Activated naive CD4-positive, alpha-beta T cell treated with anti-CD3 and anti-CD28 coated beads for 36 hours (primary cell): ENCODE results near the gene MAD1L1. TPM values are rescaled to one million over a fixed set of nuclear protein-coding genes. Genes with fewer than 3 reads are reported as not detected.

Experiments
- CTCF ChIA-PET: fragments of 350-600 bp; sonication (Branson Sonifier 250); formaldehyde crosslinking; loops from one replicate; lab custom pipeline; 2021; ENCODE audit warnings: antibody characterized with exemption; lab: Charles Lee
- DNase-seq: peaks from one replicate; pipeline ENCODE4 v3.0.0-alpha.2; 2020
- H3K27ac Mint-ChIP-seq: one replicate; pipeline ENCODE4 v1.8.0; 2021; ENCODE audit warnings: mild to moderate bottlenecking, mixed read lengths
- H3K27me3 Mint-ChIP-seq: one replicate; pipeline ENCODE4 v1.8.0; 2021; ENCODE audit warnings: low read depth, mixed read lengths
- H3K36me3 Mint-ChIP-seq: one replicate; pipeline ENCODE4 v1.8.0; 2021; ENCODE audit warnings: low read depth, mixed read lengths
- H3K4me1 Mint-ChIP-seq: one replicate; pipeline ENCODE4 v1.8.0; 2021; ENCODE audit warnings: low read depth, mixed read lengths
- H3K4me3 Mint-ChIP-seq: one replicate; pipeline ENCODE4 v1.8.0; 2021; ENCODE audit warnings: mild to moderate bottlenecking, moderate library complexity, mixed read lengths
- H3K9me3 Mint-ChIP-seq: one replicate; pipeline ENCODE4 v1.8.0; 2021; ENCODE audit warnings: mixed read lengths
- intact Hi-C: fragments of 100-400 bp; cut with micrococcal nuclease; formaldehyde crosslinking; loops from one replicate; pipeline ENCODE4 v1.15.1; 2023
- total RNA-seq, 2 experiments: library from RNA; stranded (reverse); gene quantifications; one replicate each; pipeline ENCODE4 v1.2.3, GENCODE V29; 2021

The MAD1L1 gene
- total RNA-seq, 2 experiments from 2014 or later = 37.5 to 40.2 TPM

GRCh38 chr7:2078899-2079298 is 153.8 kb downstream of the MAD1L1 start:
- no peak for DNase-seq
- no peaks in the 10 kb centered on the region for H3K9me3 Mint-ChIP-seq
- H3K27ac Mint-ChIP-seq = no peak overlapping the region
- H3K4me3 Mint-ChIP-seq = no peak overlapping the region
- H3K4me1 Mint-ChIP-seq = peaks cover 6% of the 10 kb centered on the region
- CTCF ChIA-PET = no interaction called here
- H3K27me3 Mint-ChIP-seq = no peaks in the 10 kb centered on the region
- H3K36me3 Mint-ChIP-seq = no peaks in the 10 kb centered on the region
- intact Hi-C loops = no loop called here

GRCh38 chr7:2076649-2077064 is 156.1 kb downstream of the MAD1L1 start:
- Mint-ChIP-seq H3K4me3 (no peak overlapping the region), H3K9me3 (no peaks in the 10 kb centered on the region), H3K27ac (no peak overlapping the region), H3K36me3 (no peaks in the 10 kb centered on the region), H3K27me3 (no peaks in the 10 kb centered on the region), H3K4me1 (peaks cover 11% of the 10 kb centered on the region)
- CTCF ChIA-PET = no interaction called here
- intact Hi-C loops = no loop called here
- no peak for DNase-seq

GRCh38 chr7:2075811-2076210 is 156.9 kb downstream of the MAD1L1 start:
- no peaks in the 10 kb centered on the region for H3K36me3 Mint-ChIP-seq
- CTCF ChIA-PET = no interaction called here
- DNase-seq = no peak
- no peaks in the 10 kb centered on the region for H3K27me3 Mint-ChIP-seq
- H3K4me1 Mint-ChIP-seq = peaks cover 11% of the 10 kb centered on the region
- H3K4me3 Mint-ChIP-seq = no peak overlapping the region
- intact Hi-C loops = no loop called here
- H3K9me3 Mint-ChIP-seq = no peaks in the 10 kb centered on the region
- no peak overlapping the region for H3K27ac Mint-ChIP-seq

GRCh38 chr7:2074691-2075090 is 158.1 kb downstream of the MAD1L1 start:
- no peak overlapping the region for H3K4me3 Mint-ChIP-seq
- H3K27me3 Mint-ChIP-seq = no peaks in the 10 kb centered on the region
- no peaks in the 10 kb centered on the region for H3K9me3 Mint-ChIP-seq
- CTCF ChIA-PET = no interaction called here
- peaks cover 10% of the 10 kb centered on the region for H3K4me1 Mint-ChIP-seq
- H3K27ac Mint-ChIP-seq = no peak overlapping the region
- no peak for DNase-seq
- intact Hi-C loops = no loop called here
- no peaks in the 10 kb centered on the region for H3K36me3 Mint-ChIP-seq

GRCh38 chr7:2072798-2073197 is 159.9 kb downstream of the MAD1L1 start:
- H3K36me3 Mint-ChIP-seq = no peaks in the 10 kb centered on the region
- CTCF ChIA-PET = no interaction called here
- H3K9me3 Mint-ChIP-seq = no peaks in the 10 kb centered on the region

GRCh38 chr7:2072042-2072441 is 160.7 kb downstream of the MAD1L1 start:
- DNase-seq = peak; percentile 18
- Mint-ChIP-seq H3K36me3 (no peaks in the 10 kb centered on the region), H3K4me1 (peaks cover 8% of the 10 kb centered on the region), H3K27ac (no peak overlapping the region), H3K4me3 (no peak overlapping the region), H3K9me3 (no peaks in the 10 kb centered on the region), H3K27me3 (no peaks in the 10 kb centered on the region)
- CTCF ChIA-PET = no interaction called here
- intact Hi-C loops = no loop called here

More at GRCh38 chr7:2072798-2073197, 159.9 kb downstream of the MAD1L1 start:
- Mint-ChIP-seq H3K27me3 (no peaks in the 10 kb centered on the region), H3K4me1 (peaks cover 7% of the 10 kb centered on the region), H3K27ac (no peak overlapping the region), H3K4me3 (no peak overlapping the region)
- no peak for DNase-seq
- intact Hi-C loops = no loop called here

GRCh38 chr7:2071133-2071832 is 161.5 kb downstream of the MAD1L1 start:
- intact Hi-C loops = no loop called here
- CTCF ChIA-PET = no interaction called here
- no peak for DNase-seq
- Mint-ChIP-seq H3K4me1 (peaks cover 12% of the 10 kb centered on the region), H3K4me3 (no peak overlapping the region), H3K9me3 (no peaks in the 10 kb centered on the region), H3K36me3 (no peaks in the 10 kb centered on the region), H3K27ac (no peak overlapping the region), H3K27me3 (no peaks in the 10 kb centered on the region)

GRCh38 chr7:2070151-2070763 is 162.5 kb downstream of the MAD1L1 start:
- Mint-ChIP-seq H3K4me1 (peaks cover 18% of the 10 kb centered on the region), H3K27me3 (no peaks in the 10 kb centered on the region), H3K4me3 (no peak overlapping the region), H3K36me3 (no peaks in the 10 kb centered on the region), H3K27ac (no peak overlapping the region), H3K9me3 (no peaks in the 10 kb centered on the region)
- intact Hi-C loops = no loop called here
- no peak for DNase-seq
- CTCF ChIA-PET = no interaction called here

- DNase-seq = no peak
- no peak overlapping the region for H3K4me3 Mint-ChIP-seq
- no peaks in the 10 kb centered on the region for H3K9me3 Mint-ChIP-seq
- H3K36me3 Mint-ChIP-seq = no peaks in the 10 kb centered on the region
- CTCF ChIA-PET = no interaction called here
- intact Hi-C loops = no loop called here
- H3K4me1 Mint-ChIP-seq = peaks cover 20% of the 10 kb centered on the region
- H3K27me3 Mint-ChIP-seq = no peaks in the 10 kb centered on the region
- no peak overlapping the region for H3K27ac Mint-ChIP-seq
Measured at GRCh38 chr7:2069472-2069860, 163.3 kb downstream of the MAD1L1 start.

GRCh38 chr7:2068693-2069471 is 163.9 kb downstream of the MAD1L1 start:
- H3K27ac Mint-ChIP-seq = no peak overlapping the region
- CTCF ChIA-PET = no interaction called here
- no peaks in the 10 kb centered on the region for H3K27me3 Mint-ChIP-seq

GRCh38 chr7:2066251-2066919 is 166.4 kb downstream of the MAD1L1 start:
- H3K9me3 Mint-ChIP-seq = no peaks in the 10 kb centered on the region
- H3K4me1 Mint-ChIP-seq = peaks cover 26% of the 10 kb centered on the region
- peak overlapping the region; percentile 74 for H3K27ac Mint-ChIP-seq
- CTCF ChIA-PET = interaction anchor here (0.6 kb wide), 1 partner anchor 25 kb away, joined by 3 read pairs; no protein-coding TSS in a partner anchor
- intact Hi-C loops = loop anchor here (1.0 kb wide), 1 partner anchor 27 kb away; no protein-coding TSS in a partner anchor
- no peaks in the 10 kb centered on the region for H3K36me3 Mint-ChIP-seq
- DNase-seq = peak; percentile 66
- no peaks in the 10 kb centered on the region for H3K27me3 Mint-ChIP-seq
- peak overlapping the region; percentile 48 for H3K4me3 Mint-ChIP-seq

More at GRCh38 chr7:2068693-2069471, 163.9 kb downstream of the MAD1L1 start:
- Mint-ChIP-seq H3K4me1 (peaks cover 25% of the 10 kb centered on the region), H3K36me3 (no peaks in the 10 kb centered on the region), H3K4me3 (no peak overlapping the region), H3K9me3 (no peaks in the 10 kb centered on the region)
- intact Hi-C loops = no loop called here
- DNase-seq = no peak

GRCh38 chr7:2065528-2065927 is 167.2 kb downstream of the MAD1L1 start:
- no peak for DNase-seq
- H3K27me3 Mint-ChIP-seq = no peaks in the 10 kb centered on the region
- H3K9me3 Mint-ChIP-seq = no peaks in the 10 kb centered on the region
- no peaks in the 10 kb centered on the region for H3K36me3 Mint-ChIP-seq
- no peak overlapping the region for H3K4me3 Mint-ChIP-seq
- CTCF ChIA-PET = no interaction called here
- H3K4me1 Mint-ChIP-seq = peaks cover 28% of the 10 kb centered on the region
- no peak overlapping the region for H3K27ac Mint-ChIP-seq
- intact Hi-C loops = no loop called here
